NCI-H1105 treated with DMSO at 0.1 percent for 48 hours (cell line): ENCODE measurements around the gene ENO1.

ENCODE experiments used
- DNase-seq: peaks from one replicate; lab custom pipeline; 2025; lab: John Stamatoyannopoulos, UW

ENO1 gene

DNA sequence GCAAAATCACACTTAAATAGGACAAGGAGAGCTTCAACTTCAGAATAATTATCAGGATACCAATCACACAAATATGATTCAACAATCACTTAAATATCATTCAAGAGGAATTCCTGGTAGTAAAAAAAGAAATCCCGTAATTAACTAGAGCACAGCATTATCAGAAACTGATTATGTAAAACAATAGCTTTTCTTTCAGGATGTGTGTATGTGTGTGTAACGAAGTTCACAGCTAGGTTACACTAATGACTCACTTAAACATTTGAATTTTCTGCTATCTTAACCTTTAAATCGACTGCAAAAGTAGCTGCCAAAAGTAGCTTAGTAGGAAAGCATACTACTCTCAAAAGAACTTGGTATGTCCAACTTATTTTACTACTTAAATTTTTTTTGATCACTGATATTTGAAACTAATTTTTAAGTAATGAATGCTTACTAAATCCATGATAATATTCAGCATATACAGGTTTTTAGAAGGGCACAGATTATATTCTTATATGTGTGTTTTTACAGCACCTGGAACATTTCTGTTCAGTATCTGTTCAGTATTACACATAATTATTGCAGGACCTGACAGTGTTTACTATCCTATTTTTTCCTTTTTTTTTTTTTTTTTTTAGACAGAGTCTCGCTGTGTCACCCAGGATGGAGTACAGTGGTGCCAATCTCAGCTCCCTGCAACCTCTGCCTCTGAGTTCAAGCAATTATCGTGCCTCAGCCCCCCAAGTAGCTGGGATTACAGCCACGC is 65.3 kb downstream of the ENO1 start:
- DNase-seq = no peak

DNA sequence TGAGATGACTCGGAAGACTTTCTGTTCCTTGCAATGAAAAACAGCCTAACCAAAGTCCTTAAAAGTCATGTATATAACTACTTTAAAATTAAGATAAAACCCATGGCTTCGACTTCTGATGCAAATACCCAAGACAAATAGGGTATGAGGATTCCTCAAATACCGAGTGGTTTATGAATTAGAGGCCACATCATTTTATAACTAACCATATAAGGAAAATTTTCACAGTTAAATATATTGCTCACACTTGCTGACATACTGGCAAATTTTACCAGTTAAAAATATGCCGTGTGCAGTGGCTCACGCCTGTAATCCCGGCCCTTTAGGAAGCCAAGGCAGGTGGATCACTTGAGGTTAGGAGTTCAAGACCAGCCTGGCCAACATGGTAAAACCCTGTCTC is 66.4 kb downstream of the ENO1 start:
- no peak for DNase-seq
